ENCODE data around the gene CTBP2. TPM values are rescaled to one million over a fixed set of nuclear protein-coding genes. Genes with fewer than 3 reads are reported as not detected.

CTBP2 gene
- total RNA-seq, 2 experiments from 2014 or later, result 0.17 TPM; not detected in 1

GRCh38 chr10:125025341-125025740 lies 135.0 kb downstream of the CTBP2 start:
- no peaks in the 10 kb centered on the region for H3K9me3 Mint-ChIP-seq
- DNase-seq (no peak), ATAC-seq (ENCODE audit: poor library complexity) (no peak)
- ChIA-PET CTCF (no interaction called here), POLR2A (no interaction called here)
- Histone ChIP-seq H3K27ac (ENCODE audit: low read depth in 1 of 2, low read length in 2 of 2) (no peak overlapping the region), H3K36me3 (ENCODE audit: insufficient read depth, low read length) (no peaks in the 10 kb centered on the region), H3K4me1 (ENCODE audit: insufficient read depth, low read length) (no peaks in the 10 kb centered on the region), H3K9me3 (ENCODE audit: control insufficient read depth in 1 of 2, insufficient read depth in 1 of 2, low read length in 2 of 2) (peaks cover 0 to 11% of the 10 kb centered on the region in 2 experiments), H3K4me3 (ENCODE audit: low read length) (no peak overlapping the region), H3K27me3 (ENCODE audit: control insufficient read depth in 1 of 2, insufficient read depth in 2 of 2, low read length in 2 of 2) (no peaks in the 10 kb centered on the region)
- no peak overlapping the region for H3K4me3 Mint-ChIP-seq
- H3K27ac Mint-ChIP-seq, result no peak overlapping the region
- H3K4me1 Mint-ChIP-seq (ENCODE audit: low read depth), result no peaks in the 10 kb centered on the region
- intact Hi-C loops (cut with DNase I, micrococcal nuclease), result no loop called here
- H3K27me3 Mint-ChIP-seq, result no peaks in the 10 kb centered on the region
- TF ChIP-seq CTCF (IDR thresholded peaks at IDR 0.05), result no peak
- H3K36me3 Mint-ChIP-seq (ENCODE audit: low read depth), result no peaks in the 10 kb centered on the region

DNA sequence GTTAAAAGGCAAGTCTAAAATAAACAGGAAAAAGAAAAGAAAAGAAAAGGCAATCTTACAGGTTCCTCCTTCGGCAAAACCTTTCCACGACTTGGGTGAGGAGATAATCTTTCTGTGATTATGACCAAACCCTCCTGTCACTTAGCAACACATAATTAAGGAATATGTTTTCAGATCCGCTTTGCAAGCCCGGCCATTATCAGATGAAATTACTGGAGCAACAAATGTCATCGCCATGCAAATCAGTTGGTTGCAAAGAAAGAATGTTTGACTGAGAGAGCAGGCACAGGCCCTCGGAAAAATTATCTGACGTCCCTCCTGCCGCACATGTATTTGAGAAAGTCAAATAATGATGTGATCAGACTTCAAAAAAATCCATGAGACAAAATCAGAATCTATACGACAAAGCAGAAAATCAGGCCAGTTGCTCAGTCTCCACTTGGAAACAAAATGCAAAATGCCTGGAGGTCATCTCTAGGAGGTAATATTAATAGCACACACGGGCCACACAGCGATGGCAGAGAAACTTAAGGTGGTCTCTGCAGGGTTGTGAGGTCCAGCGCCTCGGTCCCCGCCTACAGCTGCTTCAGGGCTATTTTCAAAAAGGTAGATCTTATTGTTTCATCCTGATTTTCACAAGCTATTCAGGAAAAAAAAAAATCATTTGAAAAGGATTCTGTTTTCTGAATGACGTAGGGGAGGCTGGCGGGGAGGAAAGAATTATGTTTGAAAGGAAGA lies 135.7 kb downstream of the CTBP2 start:
- Mint-ChIP-seq H3K36me3 (ENCODE audit: low read depth) (no peaks in the 10 kb centered on the region), H3K4me1 (ENCODE audit: low read depth) (no peaks in the 10 kb centered on the region), H3K4me3 (no peak overlapping the region), H3K27me3 (no peaks in the 10 kb centered on the region), H3K9me3 (peaks cover under 1% of the 10 kb centered on the region), H3K27ac (no peak overlapping the region)
- Histone ChIP-seq H3K27ac (ENCODE audit: low read depth in 1 of 2, low read length in 2 of 2) (no peak overlapping the region), H3K27me3 (ENCODE audit: control insufficient read depth in 1 of 2, insufficient read depth in 2 of 2, low read length in 2 of 2) (no peaks in the 10 kb centered on the region), H3K4me1 (ENCODE audit: insufficient read depth, low read length) (no peaks in the 10 kb centered on the region), H3K4me3 (ENCODE audit: low read length) (no peak overlapping the region), H3K36me3 (ENCODE audit: insufficient read depth, low read length) (no peaks in the 10 kb centered on the region), H3K9me3 (ENCODE audit: control insufficient read depth in 1 of 2, insufficient read depth in 1 of 2, low read length in 2 of 2) (peaks cover 0 to 11% of the 10 kb centered on the region in 2 experiments)
- POLR2A ChIA-PET, result no interaction called here
- no peak for ATAC-seq (ENCODE audit: poor library complexity)
- CTCF ChIA-PET, result no interaction called here
- TF ChIP-seq CTCF (IDR thresholded peaks at IDR 0.05), result no peak
- intact Hi-C loops (cut with DNase I, micrococcal nuclease), result no loop called here
- DNase-seq, result no peak

GRCh38 chr10:125023862-125024496 lies 136.4 kb downstream of the CTBP2 start:
- H3K36me3 ChIP-seq (ENCODE audit: insufficient read depth, low read length), result no peaks in the 10 kb centered on the region

More at GRCh38 chr10:125023862-125024496, 136.4 kb downstream of the CTBP2 start:
- DNase-seq (no peak), ATAC-seq (ENCODE audit: poor library complexity) (no peak)
- Histone ChIP-seq H3K27ac (ENCODE audit: low read depth in 1 of 2, low read length in 2 of 2) (no peak overlapping the region), H3K4me1 (ENCODE audit: insufficient read depth, low read length) (no peaks in the 10 kb centered on the region), H3K9me3 (ENCODE audit: control insufficient read depth in 1 of 2, insufficient read depth in 1 of 2, low read length in 2 of 2) (peaks cover 0 to 11% of the 10 kb centered on the region in 2 experiments), H3K4me3 (ENCODE audit: low read length) (no peak overlapping the region), H3K27me3 (ENCODE audit: control insufficient read depth in 1 of 2, insufficient read depth in 2 of 2, low read length in 2 of 2) (no peaks in the 10 kb centered on the region)
- peaks cover 4% of the 10 kb centered on the region for H3K9me3 Mint-ChIP-seq
- H3K36me3 Mint-ChIP-seq (ENCODE audit: low read depth), result no peaks in the 10 kb centered on the region
- no peaks in the 10 kb centered on the region for H3K27me3 Mint-ChIP-seq
- intact Hi-C loops (cut with DNase I, micrococcal nuclease), result no loop called here
- H3K27ac Mint-ChIP-seq, result no peak overlapping the region
- POLR2A ChIA-PET, result no interaction called here
- H3K4me3 Mint-ChIP-seq, result no peak overlapping the region
- no peaks in the 10 kb centered on the region for H3K4me1 Mint-ChIP-seq (ENCODE audit: low read depth)
- CTCF ChIA-PET, result no interaction called here
- TF ChIP-seq CTCF (IDR thresholded peaks at IDR 0.05), result no peak

Data from CD4-positive, alpha-beta T cell (primary cell).